Measurements from ENCODE around the gene AQP9. TPM values are rescaled to one million over a fixed set of nuclear protein-coding genes. Genes with fewer than 3 reads are reported as not detected.

Gene AQP9
- total RNA-seq, 1 donor from 2014 or later = not detected

GRCh38 chr15:58165661-58166060, 27.5 kb downstream of the AQP9 start:
- Mint-ChIP-seq H3K4me3 (ENCODE audit: low read depth) (no peak overlapping the region), H3K27me3 (peaks cover 7% of the 10 kb centered on the region), H3K9me3 (ENCODE audit: low read depth) (no peaks in the 10 kb centered on the region), H3K4me1 (ENCODE audit: low read depth) (no peaks in the 10 kb centered on the region), H3K27ac (no peak overlapping the region), H3K36me3 (ENCODE audit: insufficient read depth) (no peaks in the 10 kb centered on the region)
- DNase-seq (ENCODE audit: low spot score, unreplicated experiment) = no peak
- no peak for TF ChIP-seq CTCF (IDR thresholded peaks at IDR 0.05; ENCODE audit: unreplicated experiment)

GRCh38 chr15:58167095-58167691, 29.0 kb downstream of the AQP9 start:
- DNase-seq (ENCODE audit: low spot score, unreplicated experiment) = no peak
- H3K27ac Mint-ChIP-seq = no peak overlapping the region
- H3K27me3 Mint-ChIP-seq = peaks cover 3% of the 10 kb centered on the region
- TF ChIP-seq CTCF (IDR thresholded peaks at IDR 0.05; ENCODE audit: unreplicated experiment) = no peak
- no peaks in the 10 kb centered on the region for H3K4me1 Mint-ChIP-seq (ENCODE audit: low read depth)
- no peaks in the 10 kb centered on the region for H3K9me3 Mint-ChIP-seq (ENCODE audit: low read depth)
- H3K4me3 Mint-ChIP-seq (ENCODE audit: low read depth) = no peak overlapping the region
- H3K36me3 Mint-ChIP-seq (ENCODE audit: insufficient read depth) = no peaks in the 10 kb centered on the region

GRCh38 chr15:58169934-58170333, 31.8 kb downstream of the AQP9 start:
- DNase-seq (ENCODE audit: low spot score, unreplicated experiment) = no peak
- TF ChIP-seq CTCF (IDR thresholded peaks at IDR 0.05; ENCODE audit: unreplicated experiment) = no peak
- Mint-ChIP-seq H3K4me3 (ENCODE audit: low read depth) (no peak overlapping the region), H3K27me3 (peaks cover 3% of the 10 kb centered on the region), H3K9me3 (ENCODE audit: low read depth) (no peaks in the 10 kb centered on the region), H3K4me1 (ENCODE audit: low read depth) (no peaks in the 10 kb centered on the region), H3K27ac (no peak overlapping the region), H3K36me3 (ENCODE audit: insufficient read depth) (no peaks in the 10 kb centered on the region)

GRCh38 chr15:58171476-58172061, 33.4 kb downstream of the AQP9 start:
- no peak for DNase-seq (ENCODE audit: low spot score, unreplicated experiment)
- no peaks in the 10 kb centered on the region for H3K36me3 Mint-ChIP-seq (ENCODE audit: insufficient read depth)
- H3K9me3 Mint-ChIP-seq (ENCODE audit: low read depth) = no peaks in the 10 kb centered on the region
- H3K27ac Mint-ChIP-seq = no peak overlapping the region
- TF ChIP-seq CTCF (IDR thresholded peaks at IDR 0.05; ENCODE audit: unreplicated experiment) = no peak
- H3K27me3 Mint-ChIP-seq = peaks cover 3% of the 10 kb centered on the region
- no peak overlapping the region for H3K4me3 Mint-ChIP-seq (ENCODE audit: low read depth)
- no peaks in the 10 kb centered on the region for H3K4me1 Mint-ChIP-seq (ENCODE audit: low read depth)

- Mint-ChIP-seq H3K4me1 (ENCODE audit: low read depth) (no peaks in the 10 kb centered on the region), H3K9me3 (ENCODE audit: low read depth) (no peaks in the 10 kb centered on the region), H3K4me3 (ENCODE audit: low read depth) (no peak overlapping the region), H3K27ac (no peak overlapping the region), H3K27me3 (peaks cover 3% of the 10 kb centered on the region), H3K36me3 (ENCODE audit: insufficient read depth) (no peaks in the 10 kb centered on the region)
- TF ChIP-seq CTCF (IDR thresholded peaks at IDR 0.05; ENCODE audit: unreplicated experiment) = no peak
- no peak for DNase-seq (ENCODE audit: low spot score, unreplicated experiment)
Observed at GRCh38 chr15:58174709-58175108, 36.5 kb downstream of the AQP9 start.
